Activated naive CD8-positive, alpha-beta T cell treated with anti-CD3 and anti-CD28 coated beads, Interleukin-2, amount 50 U/mL, for 24 hours (primary cell): Measurements from ENCODE around the gene IFTAP.

ENCODE experiments used
- ATAC-seq: fragments of 150-1000 bp; cut with Tn5 transposase; one replicate; pipeline ENCODE4 v1.10.0; 2021
- DNase-seq: peaks from one replicate; pipeline ENCODE4 v3.0.0; 2021
- H3K27ac Mint-ChIP-seq: one replicate; pipeline ENCODE4 v1.8.0; 2021; ENCODE audit warnings: mild to moderate bottlenecking, mixed read lengths
- H3K27me3 Mint-ChIP-seq: one replicate; pipeline ENCODE4 v1.8.0; 2021; ENCODE audit warnings: mixed read lengths
- H3K36me3 Mint-ChIP-seq: one replicate; pipeline ENCODE4 v1.8.0; 2021; ENCODE audit warnings: low read depth, mixed read lengths
- H3K4me1 Mint-ChIP-seq: one replicate; pipeline ENCODE4 v1.8.0; 2021; ENCODE audit warnings: mixed read lengths
- H3K4me3 Mint-ChIP-seq: one replicate; pipeline ENCODE4 v1.8.0; 2021; ENCODE audit warnings: mild to moderate bottlenecking, moderate library complexity, mixed read lengths
- H3K9me3 Mint-ChIP-seq: one replicate; pipeline ENCODE4 v1.8.0; 2021; ENCODE audit warnings: mixed read lengths

Gene IFTAP

DNA sequence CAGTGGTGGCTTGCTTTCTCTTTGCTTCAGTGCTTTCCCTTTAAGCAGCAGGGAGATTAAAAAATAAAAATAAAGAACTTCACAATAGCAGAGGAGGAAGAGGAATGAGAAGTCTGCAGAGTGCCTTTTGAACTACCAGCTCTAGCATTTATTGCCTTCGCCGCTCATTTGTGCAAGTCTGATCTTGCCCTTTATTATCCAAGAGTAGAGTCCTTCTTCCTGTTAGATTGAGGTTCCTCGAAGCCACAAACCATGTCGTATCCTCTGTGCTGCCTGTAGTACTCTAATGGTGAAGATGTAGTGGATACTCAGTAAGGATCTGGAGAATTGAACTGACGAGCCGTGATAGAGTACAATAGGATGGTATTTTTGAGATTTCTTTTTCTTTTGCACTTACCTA, 105.0 kb downstream of the IFTAP start:
- H3K27ac Mint-ChIP-seq: no peak overlapping the region
- H3K4me1 Mint-ChIP-seq: peaks cover 2% of the 10 kb centered on the region
- no peak for ATAC-seq
- no peak overlapping the region for H3K4me3 Mint-ChIP-seq
- H3K36me3 Mint-ChIP-seq: no peaks in the 10 kb centered on the region
- H3K27me3 Mint-ChIP-seq: peaks cover 10% of the 10 kb centered on the region
- DNase-seq: no peak
- H3K9me3 Mint-ChIP-seq: no peaks in the 10 kb centered on the region

DNA sequence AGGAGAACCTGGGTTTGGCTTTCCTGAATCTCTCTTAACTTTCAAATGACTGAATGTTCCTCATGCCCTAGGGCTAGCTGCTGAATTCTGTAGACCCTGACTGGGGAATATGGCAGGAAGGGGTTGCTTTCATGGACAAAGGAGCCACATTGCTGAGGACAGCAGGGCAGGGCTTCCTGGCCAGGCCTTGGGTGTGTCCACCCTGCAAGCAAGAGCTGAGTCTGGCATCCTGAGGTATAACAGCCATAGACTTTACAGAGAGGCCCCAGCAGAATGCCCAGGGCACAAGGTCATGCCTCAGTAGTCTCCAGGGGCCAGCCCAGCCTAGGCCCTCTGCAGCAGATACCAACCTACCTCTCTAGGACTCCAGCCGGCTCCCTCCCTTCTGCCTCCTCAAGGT, 105.9 kb downstream of the IFTAP start:
- H3K4me3 Mint-ChIP-seq: no peak overlapping the region
- H3K9me3 Mint-ChIP-seq: no peaks in the 10 kb centered on the region
- no peaks in the 10 kb centered on the region for H3K36me3 Mint-ChIP-seq
- H3K27ac Mint-ChIP-seq: no peak overlapping the region
- peaks cover 2% of the 10 kb centered on the region for H3K4me1 Mint-ChIP-seq
- ATAC-seq (no peak), DNase-seq (no peak)
- H3K27me3 Mint-ChIP-seq: peaks cover 10% of the 10 kb centered on the region

GRCh38 chr11:36702330-36703054, 108.2 kb downstream of the IFTAP start:
- DNase-seq: no peak
- H3K36me3 Mint-ChIP-seq: no peaks in the 10 kb centered on the region
- no peaks in the 10 kb centered on the region for H3K9me3 Mint-ChIP-seq
- no peak overlapping the region for H3K4me3 Mint-ChIP-seq
- H3K4me1 Mint-ChIP-seq: peaks cover 2% of the 10 kb centered on the region
- ATAC-seq: peak; percentile 36
- peaks cover 9% of the 10 kb centered on the region for H3K27me3 Mint-ChIP-seq
- H3K27ac Mint-ChIP-seq: no peak overlapping the region

GRCh38 chr11:36703055-36703404, 108.7 kb downstream of the IFTAP start:
- no peak overlapping the region for H3K27ac Mint-ChIP-seq

More at GRCh38 chr11:36703055-36703404, 108.7 kb downstream of the IFTAP start:
- DNase-seq: no peak
- Mint-ChIP-seq H3K4me1 (peaks cover 2% of the 10 kb centered on the region), H3K4me3 (no peak overlapping the region), H3K9me3 (no peaks in the 10 kb centered on the region), H3K27me3 (peaks cover 9% of the 10 kb centered on the region), H3K36me3 (no peaks in the 10 kb centered on the region)
- peak; percentile 49 for ATAC-seq
